Heart left ventricle (tissue), 16 donors: ENCODE results near the gene DNMT3B. TPM values are rescaled to one million over a fixed set of nuclear protein-coding genes. Genes with fewer than 3 reads are reported as not detected.

Experiments
- ATAC-seq, 4 donors: fragments of 200-7000 bp; cut with Tn5 transposase; one replicate each; pipeline ENCODE4 v1.9.1; 2020 to 2022; ENCODE audit warnings: moderate library complexity in 4 of 4, mild to moderate bottlenecking in 3 of 4, moderate number of reproducible peaks in 1 of 4
- DNase-seq, 5 donors: peaks; one replicate each; pipeline ENCODE4 v3.0.0-alpha.2; 2020
- H3K27ac ChIP-seq, 12 donors: fragments of 200-600 bp; sonication (generic) in 4 of 12; one replicate each; pipeline versions ENCODE4 v1.5.0 to v1.8.0; 2016 to 2022; ENCODE audit warnings: mild to moderate bottlenecking in 2 of 12
- H3K27me3 ChIP-seq, 9 donors: fragments of 200-600 bp; sonication (generic) in 2 of 9; one replicate each; pipeline versions ENCODE4 v1.5.1 to v1.8.0; 2016 to 2022; ENCODE audit warnings: mild to moderate bottlenecking in 3 of 9
- H3K36me3 ChIP-seq, 9 donors: fragments of 200-600 bp; sonication (generic) in 2 of 9; one replicate each; pipeline versions ENCODE4 v1.5.0 to v1.8.0; 2018 to 2022; ENCODE audit warnings: mild to moderate bottlenecking in 2 of 9
- H3K4me1 ChIP-seq, 12 donors: fragments of 200-600 bp; sonication (generic) in 4 of 12; one replicate each; pipeline versions ENCODE4 v1.5.0 to v1.8.0; 2016 to 2022; ENCODE audit warnings: mild to moderate bottlenecking in 3 of 12
- H3K4me3 ChIP-seq, 12 donors: fragments of 200-600 bp; sonication (generic) in 4 of 12; one replicate each; pipeline versions ENCODE4 v1.5.0 to v1.8.0; 2017 to 2022; ENCODE audit warnings: mild to moderate bottlenecking in 9 of 12, moderate library complexity in 4 of 12
- H3K9me3 ChIP-seq, 12 donors: fragments of 200-600 bp; sonication (generic) in 4 of 12; one replicate each; pipeline versions ENCODE4 v1.5.0 to v1.8.0; 2016 to 2022; ENCODE audit warnings: mild to moderate bottlenecking in 1 of 12
- CTCF ChIP-seq, 12 donors: fragments of 200-600 bp; sonication (generic) in 4 of 12; IDR thresholded peaks; one replicate each; pipeline versions ENCODE4 v1.5.0 to v1.8.0; 2018 to 2022; ENCODE audit warnings: antibody characterized with exemption in 12 of 12, mild to moderate bottlenecking in 5 of 12
- POLR2A ChIP-seq, 2 donors: fragments of 450-650 bp; IDR thresholded peaks; one replicate each; pipeline ENCODE4 v1.6.1; 2017; ENCODE audit warnings: antibody characterized with exemption in 2 of 2, mild to moderate bottlenecking in 2 of 2, moderate library complexity in 2 of 2
- WGBS, 4 donors: extraction: QIAGEN DNeasy Blood & Tissue Kit in 2 of 4; methylation state at CpG; one replicate each; pipeline versions ENCODE4 v1.1.5 to v1.1.7; 2013 to 2018; 5-methylcytosine and 5-hydroxymethylcytosine counted together
- intact Hi-C, 10 donors: fragments of 100-400 bp; cut with DNase I; formaldehyde crosslinking; loops; one replicate each; pipeline versions ENCODE4 v1.11.1 to v1.14.2; 2022
- polyA plus RNA-seq, 2 donors: library from polyadenylated mRNA; stranded (reverse); fragments of 200-250 nt; gene quantifications; one replicate each; pipeline ENCODE4 v1.2.3, GENCODE V29; 2013
- total RNA-seq, 9 donors: library from RNA; depleted of rRNA in 2 of 9; stranded (reverse); fragments of >200 nt in 2 of 9; fragmentation: NEBNext Ultra II Directional in 3 of 9; extraction: Animal tissue kit (Norgen Biotek cat#: 25700) in 3 of 9; gene quantifications; one replicate each; pipeline versions ENCODE4 v1.1.0 to v1.2.4, GENCODE V29; 2016 to 2023
- donor health status: ischemic (EF 13 %, LVEDD 7.1; RV severe dilation, severe dysfunction).
- donor health status: healthy with polysubstance abuse.
- donor health status: DM: no; HTN: yes; CAD: no.
- donor health status: DM: no; HTN: no; CAD: no.
- donor health status: ischemic (EF 25% LVEDD 6.9; RV normal size, moderate dysfunction).
- donor health status: ischemic (EF 25% LVEDD 5.7; RV mildly dilated, moderate dysfunction).
- donor health status: healthy.
- donor health status: DM: yes; HTN: yes; CAD: no.
- donor health status: ischemic (EF 35%, LVEDD 5.7; RV mildly dilated, moderate dysfunction).
- donor health status: nonischemic (EF 11% LVEDD 7.7; RV severe dilation, severe dysfunction).
- donor health status: DM: yes; HTN: yes; CAD: no.
- donor health status: PGD.
- donor health status: ischemic (EF 29% LVEDD 5.4; RV normal size, mild dysfunction).
- donor health status: nonischemic (EF 23%, LVEDD 6.1; RV moderate dilation, normal function).

Gene DNMT3B
- total and polyA plus RNA-seq, 11 donors = 0.19 to 1.2 (median 0.50) TPM

GRCh38 chr20:32779500-32780211, 17.5 kb downstream of the DNMT3B start:
- H3K9me3 ChIP-seq = no peaks in the 10 kb centered on the region
- no peak for DNase-seq
- WGBS, 4 donors = 85 to 93% (median 90%) methylated on average over 10 of the region's 10 CpGs
- TF ChIP-seq POLR2A (IDR thresholded peaks at IDR 0.05) (no peak), CTCF (IDR thresholded peaks at IDR 0.05) (no peak)
- no peak overlapping the region for H3K27ac ChIP-seq
- no peaks in the 10 kb centered on the region for H3K27me3 ChIP-seq
- intact Hi-C loops = loop anchor here in 6 of 10 donors (2.0 to 10.0 kb wide), 5 partner anchors 101 to 257 kb away; partner anchors contain the start of gene C20orf203 (in 2 of the 6)
- ATAC-seq = no peak
- H3K4me3 ChIP-seq = no peak overlapping the region
- no peaks in the 10 kb centered on the region for H3K36me3 ChIP-seq
- peaks cover 0 to 12% (median 0%) of the 10 kb centered on the region in 12 donors for H3K4me1 ChIP-seq

DNA sequence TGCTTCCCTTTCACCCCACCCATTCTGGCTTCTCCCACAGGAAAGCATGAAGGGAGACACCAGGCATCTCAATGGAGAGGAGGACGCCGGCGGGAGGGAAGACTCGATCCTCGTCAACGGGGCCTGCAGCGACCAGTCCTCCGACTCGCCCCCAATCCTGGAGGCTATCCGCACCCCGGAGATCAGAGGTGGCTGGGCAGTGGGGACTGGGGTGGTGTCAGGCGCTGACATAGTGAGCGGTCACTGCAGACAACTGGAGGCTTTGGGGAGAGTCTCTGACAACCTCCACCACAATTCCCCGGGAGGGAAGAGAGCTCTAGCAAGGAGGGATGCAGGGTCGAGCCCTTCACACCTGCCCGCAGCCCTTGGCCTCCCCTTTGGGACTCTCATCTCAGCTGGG, 18.1 kb downstream of the DNMT3B start:
- DNase-seq = no peak
- WGBS, 4 donors = 93 to 96% (median 94%) methylated on average over 15 to 16 of the region's 16 CpGs
- intact Hi-C loops = no loop called here
- no peak overlapping the region for H3K4me3 ChIP-seq
- peaks cover 0 to 12% (median 0%) of the 10 kb centered on the region in 12 donors for H3K4me1 ChIP-seq
- no peaks in the 10 kb centered on the region for H3K27me3 ChIP-seq
- no peak overlapping the region for H3K27ac ChIP-seq
- ATAC-seq = no peak
- H3K36me3 ChIP-seq = peaks cover 0 to 3% (median 0%) of the 10 kb centered on the region in 9 donors
- TF ChIP-seq CTCF (IDR thresholded peaks at IDR 0.05) = no peak
- TF ChIP-seq POLR2A (IDR thresholded peaks at IDR 0.05) = no peak
- H3K9me3 ChIP-seq = no peaks in the 10 kb centered on the region

- no peak for DNase-seq
- intact Hi-C loops = no loop called here
Measured at GRCh38 chr20:32780749-32781655, 18.8 kb downstream of the DNMT3B start.

GRCh38 chr20:32784369-32785080, 22.3 kb downstream of the DNMT3B start:
- ATAC-seq = no peak
- no peak overlapping the region for H3K4me3 ChIP-seq
- no peak for DNase-seq
- H3K36me3 ChIP-seq = peaks cover 0 to 10% (median 4%) of the 10 kb centered on the region in 9 donors
- no peaks in the 10 kb centered on the region for H3K9me3 ChIP-seq
- WGBS, 4 donors = 92 to 94% (median 93%) methylated on average over 11 to 13 of the region's 13 CpGs
- no peaks in the 10 kb centered on the region for H3K27me3 ChIP-seq
- TF ChIP-seq POLR2A (IDR thresholded peaks at IDR 0.05) = no peak
- TF ChIP-seq CTCF (IDR thresholded peaks at IDR 0.05) = no peak
- H3K27ac ChIP-seq = no peak overlapping the region
- intact Hi-C loops = loop anchor here in 2 of 10 donors (5.0 kb wide), 2 partner anchors 313 to 513 kb away; no protein-coding TSS in a partner anchor
- H3K4me1 ChIP-seq = no peaks in the 10 kb centered on the region

More at GRCh38 chr20:32780749-32781655, 18.8 kb downstream of the DNMT3B start:
- peaks cover 0 to 8% (median 0%) of the 10 kb centered on the region in 12 donors for H3K4me1 ChIP-seq
- TF ChIP-seq POLR2A (IDR thresholded peaks at IDR 0.05) = no peak
- H3K4me3 ChIP-seq = no peak overlapping the region
- no peaks in the 10 kb centered on the region for H3K9me3 ChIP-seq
- H3K27ac ChIP-seq = no peak overlapping the region
- WGBS, 4 donors = 89 to 94% (median 92%) methylated on average over 17 to 18 of the region's 18 CpGs
- peaks cover 0 to 4% (median 0%) of the 10 kb centered on the region in 9 donors for H3K36me3 ChIP-seq
- H3K27me3 ChIP-seq = no peaks in the 10 kb centered on the region
- ATAC-seq = no peak
